ENCODE results near the gene FILIP1L.

Gene FILIP1L

DNA sequence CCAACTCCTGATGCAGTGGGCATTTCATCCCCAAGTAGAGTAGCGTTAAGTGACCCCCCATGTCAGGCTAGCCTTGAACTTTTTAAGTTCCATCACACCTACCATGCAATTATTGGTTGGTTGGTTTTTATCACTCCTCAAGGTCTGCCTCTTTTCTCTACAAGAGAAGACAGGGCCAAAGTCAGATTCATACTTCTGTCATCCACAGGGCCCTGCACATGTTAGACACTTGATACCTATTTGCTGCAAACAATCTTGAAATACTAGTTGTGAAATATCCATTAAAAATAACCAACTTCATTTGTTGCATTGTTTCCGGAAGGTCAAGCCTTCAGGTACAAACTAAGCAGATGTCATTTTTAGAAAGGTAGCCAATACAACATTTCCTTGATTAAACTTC, 295.5 kb downstream of the FILIP1L start:
- no peak overlapping the region for H3K9ac ChIP-seq

DNA sequence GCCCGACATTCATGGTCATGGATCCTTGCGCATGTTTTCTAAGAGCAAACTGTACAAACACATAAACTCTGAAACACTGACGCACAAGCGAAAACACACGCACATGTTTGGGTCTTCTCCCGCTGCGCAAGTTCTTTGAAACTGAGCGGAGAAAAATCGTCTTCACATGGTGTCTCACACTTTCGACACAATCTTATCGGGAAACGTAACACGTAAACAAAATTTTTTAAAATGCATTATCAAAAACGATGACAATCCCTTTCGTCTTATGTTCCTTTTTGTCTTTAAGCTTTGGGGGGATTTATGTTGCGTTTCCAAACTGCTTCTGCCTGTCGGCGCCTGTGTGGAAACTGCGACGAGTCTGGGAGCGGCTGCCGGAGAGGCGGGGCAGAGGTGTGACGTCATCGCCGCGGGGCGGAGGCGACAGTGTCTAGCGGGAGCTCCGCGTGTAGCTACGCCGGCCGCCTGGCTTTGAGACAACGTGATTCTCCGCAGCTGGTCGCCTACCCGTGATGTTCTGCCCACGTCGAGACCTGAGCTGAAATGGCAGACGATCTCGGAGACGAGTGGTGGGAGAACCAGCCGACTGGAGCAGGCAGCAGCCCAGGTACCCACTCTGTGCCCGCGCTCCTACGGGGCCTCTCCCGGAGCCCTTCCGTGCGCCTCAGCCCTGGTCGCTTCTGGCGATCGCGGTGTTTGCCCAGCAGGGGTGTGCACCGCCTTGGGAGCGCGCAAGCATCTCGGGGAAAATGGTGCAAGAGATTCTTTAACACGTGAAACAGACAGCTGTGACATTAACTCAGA, 296.7 kb downstream of the FILIP1L start, which contains the start of gene CMSS1:
Gene CMSS1 (plus strand): TSS at position 426 of the 804 bp plus-strand sequence.
- no peaks in the 10 kb centered on the region for H3K36me3 ChIP-seq (ENCODE audit: control insufficient read depth, insufficient read depth, low read length)
- H3K79me2 ChIP-seq = peaks cover 8% of the 10 kb centered on the region
- TF ChIP-seq, protein P1, sequence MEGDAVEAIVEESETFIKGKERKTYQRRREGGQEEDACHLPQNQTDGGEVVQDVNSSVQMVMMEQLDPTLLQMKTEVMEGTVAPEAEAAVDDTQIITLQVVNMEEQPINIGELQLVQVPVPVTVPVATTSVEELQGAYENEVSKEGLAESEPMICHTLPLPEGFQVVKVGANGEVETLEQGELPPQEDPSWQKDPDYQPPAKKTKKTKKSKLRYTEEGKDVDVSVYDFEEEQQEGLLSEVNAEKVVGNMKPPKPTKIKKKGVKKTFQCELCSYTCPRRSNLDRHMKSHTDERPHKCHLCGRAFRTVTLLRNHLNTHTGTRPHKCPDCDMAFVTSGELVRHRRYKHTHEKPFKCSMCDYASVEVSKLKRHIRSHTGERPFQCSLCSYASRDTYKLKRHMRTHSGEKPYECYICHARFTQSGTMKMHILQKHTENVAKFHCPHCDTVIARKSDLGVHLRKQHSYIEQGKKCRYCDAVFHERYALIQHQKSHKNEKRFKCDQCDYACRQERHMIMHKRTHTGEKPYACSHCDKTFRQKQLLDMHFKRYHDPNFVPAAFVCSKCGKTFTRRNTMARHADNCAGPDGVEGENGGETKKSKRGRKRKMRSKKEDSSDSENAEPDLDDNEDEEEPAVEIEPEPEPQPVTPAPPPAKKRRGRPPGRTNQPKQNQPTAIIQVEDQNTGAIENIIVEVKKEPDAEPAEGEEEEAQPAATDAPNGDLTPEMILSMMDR (IDR thresholded peaks at IDR 0.05) = no peak
- H3K4me3 ChIP-seq (ENCODE audit: low read depth, low read length) = peak within 1 kb of the TSS; percentile 76
- H3K9me3 ChIP-seq (ENCODE audit: control insufficient read depth, low read length) = no peaks in the 10 kb centered on the region
- H2AFZ ChIP-seq = peak within 1 kb of the TSS; percentile 82
- peak within 1 kb of the TSS; percentile 95 for H3K27ac ChIP-seq
- peak within 1 kb of the TSS; percentile 48 for H3K9ac ChIP-seq
- H3K4me2 ChIP-seq (ENCODE audit: low read length) = peak within 1 kb of the TSS; percentile 87
- peaks cover 4% of the 10 kb centered on the region for H3K4me1 ChIP-seq
- H3K27me3 ChIP-seq (ENCODE audit: control insufficient read depth, insufficient read depth, low read length) = no peaks in the 10 kb centered on the region

More for the DNA sequence above, 295.5 kb downstream of the FILIP1L start:
- Histone ChIP-seq H3K4me2 (ENCODE audit: low read length) (no peak overlapping the region), H3K27ac (no peak overlapping the region), H3K79me2 (peaks cover 8% of the 10 kb centered on the region), H3K27me3 (ENCODE audit: control insufficient read depth, insufficient read depth, low read length) (no peaks in the 10 kb centered on the region), H3K36me3 (ENCODE audit: control insufficient read depth, insufficient read depth, low read length) (no peaks in the 10 kb centered on the region), H3K4me3 (ENCODE audit: low read depth, low read length) (no peak overlapping the region), H3K4me1 (peaks cover 8% of the 10 kb centered on the region), H3K9me3 (ENCODE audit: control insufficient read depth, low read length) (no peaks in the 10 kb centered on the region), H2AFZ (no peak overlapping the region)
- TF ChIP-seq, protein P1 (IDR thresholded peaks at IDR 0.05) = no peak

DNA sequence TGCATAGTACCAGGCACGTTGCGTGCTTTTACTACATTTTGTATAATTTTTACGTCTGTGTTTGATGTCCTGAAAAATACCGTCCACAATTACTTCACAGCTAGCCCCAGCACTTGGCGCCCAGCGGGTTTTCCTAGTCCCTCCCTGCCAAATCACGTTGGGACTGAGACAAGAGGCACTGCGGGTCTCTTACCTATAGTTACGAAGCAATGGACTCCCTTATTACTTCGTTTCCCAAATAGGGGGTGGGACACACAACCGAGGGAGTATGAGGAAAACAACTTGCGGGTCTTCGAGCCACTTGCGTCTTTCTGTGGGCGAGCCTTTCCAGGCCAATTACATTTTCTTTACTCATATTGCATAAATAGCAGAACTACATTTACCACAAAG, 297.3 kb downstream of the FILIP1L start:
- Histone ChIP-seq H3K4me1 (peaks cover 4% of the 10 kb centered on the region), H2AFZ (peak overlapping the region; percentile 82), H3K36me3 (ENCODE audit: control insufficient read depth, insufficient read depth, low read length) (no peaks in the 10 kb centered on the region), H3K9ac (no peak overlapping the region), H3K4me3 (ENCODE audit: low read depth, low read length) (peak overlapping the region; percentile 76), H3K27ac (peak overlapping the region; percentile 95), H3K4me2 (ENCODE audit: low read length) (peak overlapping the region; percentile 87), H3K79me2 (peaks cover 8% of the 10 kb centered on the region), H3K27me3 (ENCODE audit: control insufficient read depth, insufficient read depth, low read length) (no peaks in the 10 kb centered on the region), H3K9me3 (ENCODE audit: control insufficient read depth, low read length) (no peaks in the 10 kb centered on the region)
- TF ChIP-seq, protein P1 (IDR thresholded peaks at IDR 0.05) = no peak

DNA sequence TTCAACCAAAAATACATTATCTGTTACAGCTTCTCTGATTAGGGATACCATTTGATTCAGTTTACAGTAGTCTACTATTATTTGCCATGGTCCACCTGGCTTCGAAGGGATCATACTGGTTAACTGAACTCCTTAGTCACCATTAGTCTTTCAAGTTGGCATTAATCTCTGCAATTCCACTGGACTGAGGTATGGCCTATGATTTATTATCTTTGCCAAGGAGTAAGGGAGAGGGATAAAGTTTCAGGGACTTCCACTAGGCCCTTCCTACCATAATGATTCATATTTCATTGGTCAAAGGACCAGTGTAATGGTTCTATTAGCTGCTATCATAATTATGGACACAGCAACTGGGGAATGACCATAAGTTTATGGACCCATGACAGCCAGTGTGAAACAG, 303.9 kb downstream of the FILIP1L start:
- H2AFZ ChIP-seq = no peak overlapping the region
- H3K36me3 ChIP-seq (ENCODE audit: control insufficient read depth, insufficient read depth, low read length) = no peaks in the 10 kb centered on the region
- H3K9me3 ChIP-seq (ENCODE audit: control insufficient read depth, low read length) = no peaks in the 10 kb centered on the region
- H3K27ac ChIP-seq = no peak overlapping the region
- H3K27me3 ChIP-seq (ENCODE audit: control insufficient read depth, insufficient read depth, low read length) = no peaks in the 10 kb centered on the region
- TF ChIP-seq, protein P1 (IDR thresholded peaks at IDR 0.05) = no peak
- no peak overlapping the region for H3K9ac ChIP-seq
- no peak overlapping the region for H3K4me2 ChIP-seq (ENCODE audit: low read length)
- no peaks in the 10 kb centered on the region for H3K4me1 ChIP-seq
- H3K79me2 ChIP-seq = no peaks in the 10 kb centered on the region
- H3K4me3 ChIP-seq (ENCODE audit: low read depth, low read length) = no peak overlapping the region

DNA sequence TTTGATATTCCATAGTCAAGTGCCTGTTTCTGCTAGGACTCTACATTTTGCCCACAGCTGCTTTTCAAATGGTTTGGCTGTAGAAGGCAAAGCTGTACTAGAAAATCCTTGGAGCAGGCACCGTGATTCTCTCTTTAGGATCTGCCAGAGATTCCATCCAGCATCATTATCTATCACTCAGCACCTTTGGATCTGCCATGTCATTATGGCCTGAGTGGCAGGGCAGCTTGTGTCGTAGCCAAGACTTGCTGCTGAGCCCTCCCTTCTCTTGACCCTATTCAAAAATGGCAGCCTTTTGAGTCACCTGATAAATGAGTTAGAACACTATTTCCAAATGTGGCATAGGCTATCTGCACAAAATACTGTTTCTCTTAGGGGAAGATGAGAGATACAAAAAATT, 304.7 kb downstream of the FILIP1L start:
- Histone ChIP-seq H3K9me3 (ENCODE audit: control insufficient read depth, low read length) (no peaks in the 10 kb centered on the region), H3K4me2 (ENCODE audit: low read length) (no peak overlapping the region), H3K4me1 (no peaks in the 10 kb centered on the region), H3K4me3 (ENCODE audit: low read depth, low read length) (no peak overlapping the region), H3K27ac (no peak overlapping the region), H3K36me3 (ENCODE audit: control insufficient read depth, insufficient read depth, low read length) (no peaks in the 10 kb centered on the region), H3K79me2 (no peaks in the 10 kb centered on the region), H3K9ac (no peak overlapping the region), H2AFZ (no peak overlapping the region), H3K27me3 (ENCODE audit: control insufficient read depth, insufficient read depth, low read length) (no peaks in the 10 kb centered on the region)
- TF ChIP-seq, protein P1 (IDR thresholded peaks at IDR 0.05) = no peak

All from parathyroid adenoma (tissue), 2 donors.